GM23338 (cell line): ENCODE results near the gene IER5. TPM values are rescaled to one million over a fixed set of nuclear protein-coding genes. Genes with fewer than 3 reads are reported as not detected.
A peak's percentile ranks its signal among the peaks of the same experiment; 100 is the strongest.

ENCODE experiments used
- ATAC-seq: fragments of 200-7000 bp; cut with Tn5 transposase; 3 replicates; pipeline ENCODE4 v1.9.1; 2020
- DNase-seq: peaks from one replicate; pipeline ENCODE4 v3.0.0-alpha.2; 2015; ENCODE audit warnings: low spot score
- H2AFZ ChIP-seq: fragments of 200-600 bp; sonication (generic); 2 replicates; pipeline ENCODE4 v1.8.0; 2016; ENCODE audit warnings: antibody characterized with exemption, mild to moderate bottlenecking, moderate library complexity
- H3F3A ChIP-seq: fragments of 200-600 bp; sonication (generic); replicated peaks from 2 replicates; pipeline ENCODE4 v1.8.0; 2017; ENCODE audit warnings: antibody characterized with exemption, mixed run types, low read depth
- H3K27ac ChIP-seq: fragments of 200-600 bp; sonication (generic); 2 replicates; pipeline ENCODE4 v1.6.1; 2016; ENCODE audit warnings: low read depth
- H3K27me3 ChIP-seq: fragments of 200-600 bp; sonication (generic); 2 replicates; pipeline ENCODE4 v1.8.0; 2016; ENCODE audit warnings: mild to moderate bottlenecking, mixed run types, moderate library complexity; ENCODE audit not compliant: insufficient read depth
- H3K36me3 ChIP-seq: fragments of 200-600 bp; sonication (generic); 2 replicates; pipeline ENCODE4 v1.8.0; 2016; ENCODE audit warnings: mild to moderate bottlenecking; ENCODE audit not compliant: insufficient read depth
- H3K4me1 ChIP-seq: fragments of 200-600 bp; sonication (generic); 2 replicates; pipeline ENCODE4 v1.8.0; 2016; ENCODE audit warnings: mild to moderate bottlenecking, moderate library complexity; ENCODE audit not compliant: insufficient read depth
- H3K4me2 ChIP-seq: fragments of 200-600 bp; sonication (generic); 2 replicates; pipeline ENCODE4 v1.7.1; 2017; ENCODE audit warnings: mixed run types
- H3K4me3 ChIP-seq: fragments of 200-600 bp; sonication (generic); 2 replicates; pipeline ENCODE4 v1.6.1; 2016; ENCODE audit warnings: mixed run types
- H3K79me2 ChIP-seq: fragments of 200-600 bp; sonication (generic); replicated peaks from 2 replicates; pipeline ENCODE4 v1.8.0; 2017; ENCODE audit warnings: mild to moderate bottlenecking; ENCODE audit not compliant: insufficient read depth
- H3K9me2 ChIP-seq: fragments of 200-600 bp; sonication (generic); 2 replicates; pipeline ENCODE4 v1.8.0; 2017; ENCODE audit not compliant: insufficient read depth
- H4K20me1 ChIP-seq: fragments of 200-600 bp; sonication (generic); replicated peaks from 2 replicates; pipeline ENCODE4 v1.8.0; 2017; ENCODE audit warnings: mild to moderate bottlenecking; ENCODE audit not compliant: insufficient read depth
- H3K27ac Mint-ChIP-seq: 2 replicates; pipeline ENCODE4 v1.8.0; 2020; ENCODE audit warnings: inconsistent platforms, mild to moderate bottlenecking, moderate library complexity, mixed read lengths
- H3K27me3 Mint-ChIP-seq: 3 replicates; pipeline ENCODE4 v1.8.0; 2022; ENCODE audit warnings: low read depth, mild to moderate bottlenecking, moderate library complexity, mixed read lengths, inconsistent platforms; ENCODE audit not compliant: insufficient read depth, poor library complexity
- H3K36me3 Mint-ChIP-seq: 3 replicates; pipeline ENCODE4 v1.8.0; 2021; ENCODE audit warnings: low read depth, mild to moderate bottlenecking, inconsistent platforms, moderate library complexity, mixed read lengths
- H3K4me1 Mint-ChIP-seq: 3 replicates; pipeline ENCODE4 v1.8.0; 2020; ENCODE audit warnings: mild to moderate bottlenecking, inconsistent platforms, mixed read lengths
- H3K4me3 Mint-ChIP-seq: 3 replicates; pipeline ENCODE4 v1.8.0; 2021; ENCODE audit warnings: moderate library complexity, mild to moderate bottlenecking, inconsistent platforms, mixed read lengths
- H3K9me3 Mint-ChIP-seq: 3 replicates; pipeline ENCODE4 v1.8.0; 2020; ENCODE audit warnings: moderate library complexity, mild to moderate bottlenecking, inconsistent platforms, mixed read lengths
- EZH2 ChIP-seq: fragments of 200-600 bp; sonication (generic); IDR thresholded peaks from one replicate; pipeline ENCODE4 v1.8.0; 2017; ENCODE audit warnings: antibody characterized with exemption, mild to moderate bottlenecking, low read depth; ENCODE audit not compliant: unreplicated experiment
- NANOG ChIP-seq: IDR thresholded peaks from 2 replicates; pipeline ENCODE4 v1.6.1; 2016; ENCODE audit warnings: antibody characterized with exemption, borderline replicate concordance
- REST ChIP-seq: IDR thresholded peaks from one replicate; pipeline ENCODE4 v1.6.1; 2018; ENCODE audit warnings: antibody characterized with exemption; ENCODE audit not compliant: unreplicated experiment
- ZNF114 ChIP-seq: fragments of 250-450 bp; sonication (Bioruptor Pico); IDR thresholded peaks from 2 replicates; pipeline ENCODE4 v1.5.0; 2020; ENCODE audit warnings: mild to moderate bottlenecking, moderate library complexity
- ZNF331 ChIP-seq: fragments of 250-450 bp; sonication (Bioruptor Pico); IDR thresholded peaks from 2 replicates; pipeline ENCODE4 v1.5.0; 2020; ENCODE audit warnings: low read depth, mild to moderate bottlenecking, moderate library complexity
- ZNF462 ChIP-seq: fragments of 250-450 bp; sonication (Bioruptor Pico); IDR thresholded peaks from 2 replicates; pipeline ENCODE4 v1.5.0; 2020; ENCODE audit warnings: mild to moderate bottlenecking, moderate library complexity
- polyA plus RNA-seq: library from polyadenylated mRNA; unstranded; fragments of >200 nt; fragmentation: Nextera tagmentation; extraction: Ambion mirVana; gene quantifications from 2 replicates; pipeline ENCODE4 v1.2.1, GENCODE V29; 2016
- total RNA-seq: library from RNA; depleted of rRNA; stranded (reverse); fragments of >200 nt; shearing (Covaris generic); gene quantifications from 2 replicates; pipeline ENCODE4 v1.2.3, GENCODE V29; 2014

The IER5 gene
- total and polyA plus RNA-seq, 2 experiments from 2014 or later, result 3.8 to 9.5 TPM

- H3K4me2 ChIP-seq, result 0 out of 2 replicates have a peak overlapping the region, but pooled peaks have one; percentile 4
- H3K4me3 Mint-ChIP-seq, result no peak overlapping the region
Measured at GRCh38 chr1:181075766-181076350, 12.6 kb upstream of the IER5 start.

More at GRCh38 chr1:181075766-181076350, 12.6 kb upstream of the IER5 start:
- H3K79me2 ChIP-seq, result no peaks in the 10 kb centered on the region
- H3F3A ChIP-seq, result no peaks in the 10 kb centered on the region
- H3K4me3 ChIP-seq, result no peak overlapping the region
- no peak for TF ChIP-seq ZNF331 (CRISPR knock-in tag)
- TF ChIP-seq ZNF114 (CRISPR knock-in tag), result no peak
- TF ChIP-seq ZNF462 (CRISPR knock-in tag), result no peak
- TF ChIP-seq NANOG, result no peak
- TF ChIP-seq REST, result no peak
- TF ChIP-seq EZH2, result no peak
- H3K27me3 ChIP-seq, result no peaks in the 10 kb centered on the region
- no peak overlapping the region; the same call in 1 of the 2 replicates for H3K27ac Mint-ChIP-seq
- H3K9me2 ChIP-seq, result peaks cover 7% of the 10 kb centered on the region; the same call in 1 of the 2 replicates
- no peaks in the 10 kb centered on the region for H4K20me1 ChIP-seq
- peaks cover 2% of the 10 kb centered on the region; the same call in 2 of the 3 replicates for H3K9me3 Mint-ChIP-seq
- ATAC-seq (no peak), DNase-seq (no peak)
- H3K27ac ChIP-seq, result no peak overlapping the region
- H3K36me3 Mint-ChIP-seq, result no peaks in the 10 kb centered on the region
- H3K4me1 Mint-ChIP-seq, result peaks cover 19% of the 10 kb centered on the region
- no peaks in the 10 kb centered on the region for H3K36me3 ChIP-seq
- peaks cover 2% of the 10 kb centered on the region for H3K27me3 Mint-ChIP-seq
- peak overlapping the region; percentile 84 for H2AFZ ChIP-seq
- H3K4me1 ChIP-seq, result peaks cover 19% of the 10 kb centered on the region
